OCI-LY7 (cell line): ENCODE data around the gene PSMD6.

Experiments
- EZH2phosphoT487 ChIP-seq: fragments of 200-600 bp; sonication (generic); IDR thresholded peaks from 2 replicates; pipeline ENCODE4 v1.6.1; 2018; ENCODE audit warnings: low read depth, borderline replicate concordance, mild to moderate bottlenecking, mixed run types, antibody characterized with exemption, low read length, moderate library complexity, mixed read lengths
- TF ChIP-seq, protein P1 (sequence below): fragments of 200-600 bp; sonication (generic); conservative IDR thresholded peaks from 2 replicates; pipeline ENCODE4 v1.5.1; 2014; ENCODE audit warnings: mild to moderate bottlenecking, antibody characterized with exemption, low read length, moderate library complexity, mixed read lengths

- TF ChIP-seq, protein P1, sequence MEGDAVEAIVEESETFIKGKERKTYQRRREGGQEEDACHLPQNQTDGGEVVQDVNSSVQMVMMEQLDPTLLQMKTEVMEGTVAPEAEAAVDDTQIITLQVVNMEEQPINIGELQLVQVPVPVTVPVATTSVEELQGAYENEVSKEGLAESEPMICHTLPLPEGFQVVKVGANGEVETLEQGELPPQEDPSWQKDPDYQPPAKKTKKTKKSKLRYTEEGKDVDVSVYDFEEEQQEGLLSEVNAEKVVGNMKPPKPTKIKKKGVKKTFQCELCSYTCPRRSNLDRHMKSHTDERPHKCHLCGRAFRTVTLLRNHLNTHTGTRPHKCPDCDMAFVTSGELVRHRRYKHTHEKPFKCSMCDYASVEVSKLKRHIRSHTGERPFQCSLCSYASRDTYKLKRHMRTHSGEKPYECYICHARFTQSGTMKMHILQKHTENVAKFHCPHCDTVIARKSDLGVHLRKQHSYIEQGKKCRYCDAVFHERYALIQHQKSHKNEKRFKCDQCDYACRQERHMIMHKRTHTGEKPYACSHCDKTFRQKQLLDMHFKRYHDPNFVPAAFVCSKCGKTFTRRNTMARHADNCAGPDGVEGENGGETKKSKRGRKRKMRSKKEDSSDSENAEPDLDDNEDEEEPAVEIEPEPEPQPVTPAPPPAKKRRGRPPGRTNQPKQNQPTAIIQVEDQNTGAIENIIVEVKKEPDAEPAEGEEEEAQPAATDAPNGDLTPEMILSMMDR: no peak
- TF ChIP-seq EZH2phosphoT487: no peak
Observed at GRCh38 chr3:63995086-63995485, 28.2 kb downstream of the PSMD6 start.
